ENCODE data around the gene DLGAP1. TPM values are rescaled to one million over a fixed set of nuclear protein-coding genes. Genes with fewer than 3 reads are reported as not detected.

DLGAP1 gene
- total RNA-seq, 2 experiments from 2014 or later, result 0.53 to 1.5 TPM

GRCh38 chr18:3799515-3799914, 655.6 kb downstream of the DLGAP1 start:
- Mint-ChIP-seq H3K36me3 (ENCODE audit: low read depth) (no peaks in the 10 kb centered on the region), H3K4me3 (no peak overlapping the region), H3K9me3 (no peaks in the 10 kb centered on the region), H3K4me1 (no peaks in the 10 kb centered on the region), H3K27me3 (no peaks in the 10 kb centered on the region), H3K27ac (no peak overlapping the region)
- no peak for DNase-seq
- ChIA-PET POLR2A (no interaction called here), CTCF (no interaction called here)

- Mint-ChIP-seq H3K9me3 (no peaks in the 10 kb centered on the region), H3K4me1 (no peaks in the 10 kb centered on the region), H3K27me3 (no peaks in the 10 kb centered on the region), H3K4me3 (no peak overlapping the region), H3K27ac (no peak overlapping the region), H3K36me3 (ENCODE audit: low read depth) (no peaks in the 10 kb centered on the region)
- CTCF ChIA-PET, result no interaction called here
- no peak for DNase-seq
- POLR2A ChIA-PET, result no interaction called here
These were observed 657.1 kb downstream of the DLGAP1 start for GRCh38 chr18:3798032-3798431.

- Mint-ChIP-seq H3K4me3 (no peak overlapping the region), H3K27me3 (no peaks in the 10 kb centered on the region), H3K36me3 (ENCODE audit: low read depth) (no peaks in the 10 kb centered on the region), H3K27ac (no peak overlapping the region), H3K4me1 (no peaks in the 10 kb centered on the region), H3K9me3 (no peaks in the 10 kb centered on the region)
- no peak for DNase-seq
- ChIA-PET CTCF (interaction anchor here (0.7 kb wide), 1 partner anchor 343 kb away, joined by 3 read pairs; no protein-coding TSS in a partner anchor), POLR2A (no interaction called here)
These were observed 658.7 kb downstream of the DLGAP1 start for GRCh38 chr18:3796434-3796833.

- no peaks in the 10 kb centered on the region for H3K27me3 Mint-ChIP-seq
- ChIA-PET CTCF (no interaction called here), POLR2A (no interaction called here)
- H3K36me3 Mint-ChIP-seq (ENCODE audit: low read depth), result no peaks in the 10 kb centered on the region
- no peak overlapping the region for H3K27ac Mint-ChIP-seq
- H3K4me3 Mint-ChIP-seq, result no peak overlapping the region
- no peak for DNase-seq
- no peaks in the 10 kb centered on the region for H3K9me3 Mint-ChIP-seq
- H3K4me1 Mint-ChIP-seq, result no peaks in the 10 kb centered on the region
These were observed 660.4 kb downstream of the DLGAP1 start for GRCh38 chr18:3794537-3795348.

- Mint-ChIP-seq H3K36me3 (ENCODE audit: low read depth) (no peaks in the 10 kb centered on the region), H3K27me3 (peaks cover 9% of the 10 kb centered on the region), H3K4me3 (no peak overlapping the region), H3K9me3 (no peaks in the 10 kb centered on the region), H3K4me1 (no peaks in the 10 kb centered on the region), H3K27ac (no peak overlapping the region)
- POLR2A ChIA-PET, result no interaction called here
- DNase-seq, result no peak
- CTCF ChIA-PET, result no interaction called here
These were observed 661.6 kb downstream of the DLGAP1 start for GRCh38 chr18:3793545-3793944.

- Mint-ChIP-seq H3K36me3 (ENCODE audit: low read depth) (no peaks in the 10 kb centered on the region), H3K27ac (no peak overlapping the region), H3K4me1 (no peaks in the 10 kb centered on the region), H3K4me3 (no peak overlapping the region), H3K9me3 (no peaks in the 10 kb centered on the region), H3K27me3 (peaks cover 9% of the 10 kb centered on the region)
- ChIA-PET CTCF (no interaction called here), POLR2A (no interaction called here)
- no peak for DNase-seq
These were observed 662.0 kb downstream of the DLGAP1 start for GRCh38 chr18:3793111-3793510.

- ChIA-PET POLR2A (no interaction called here), CTCF (no interaction called here)
- H3K4me1 Mint-ChIP-seq, result no peaks in the 10 kb centered on the region
- H3K9me3 Mint-ChIP-seq, result no peaks in the 10 kb centered on the region
- peaks cover 9% of the 10 kb centered on the region for H3K27me3 Mint-ChIP-seq
- DNase-seq, result no peak
- no peak overlapping the region for H3K4me3 Mint-ChIP-seq
- no peaks in the 10 kb centered on the region for H3K36me3 Mint-ChIP-seq (ENCODE audit: low read depth)
- no peak overlapping the region for H3K27ac Mint-ChIP-seq
These were observed 662.4 kb downstream of the DLGAP1 start for GRCh38 chr18:3792711-3793110.

- H3K9me3 Mint-ChIP-seq, result no peaks in the 10 kb centered on the region
- CTCF ChIA-PET, result interaction anchor here (1.5 kb wide), 1 partner anchor 20 kb away, joined by 5 read pairs; no protein-coding TSS in a partner anchor
- POLR2A ChIA-PET, result no interaction called here
- no peak overlapping the region for H3K4me3 Mint-ChIP-seq
- no peak for DNase-seq
- H3K27ac Mint-ChIP-seq, result no peak overlapping the region
- no peaks in the 10 kb centered on the region for H3K4me1 Mint-ChIP-seq
- no peaks in the 10 kb centered on the region for H3K36me3 Mint-ChIP-seq (ENCODE audit: low read depth)
- peaks cover 9% of the 10 kb centered on the region for H3K27me3 Mint-ChIP-seq
These were observed 663.9 kb downstream of the DLGAP1 start for GRCh38 chr18:3791238-3791637.

GRCh38 chr18:3790703-3791102, 664.4 kb downstream of the DLGAP1 start:
- Mint-ChIP-seq H3K27ac (no peak overlapping the region), H3K4me3 (no peak overlapping the region), H3K9me3 (no peaks in the 10 kb centered on the region), H3K27me3 (peaks cover 9% of the 10 kb centered on the region), H3K4me1 (no peaks in the 10 kb centered on the region), H3K36me3 (ENCODE audit: low read depth) (no peaks in the 10 kb centered on the region)
- POLR2A ChIA-PET, result no interaction called here
- CTCF ChIA-PET, result interaction anchor here (1.5 kb wide), 1 partner anchor 19 kb away, joined by 5 read pairs; no protein-coding TSS in a partner anchor
- no peak for DNase-seq

- Mint-ChIP-seq H3K4me3 (no peak overlapping the region), H3K4me1 (no peaks in the 10 kb centered on the region), H3K9me3 (peaks cover 2% of the 10 kb centered on the region), H3K27ac (no peak overlapping the region), H3K36me3 (ENCODE audit: low read depth) (no peaks in the 10 kb centered on the region), H3K27me3 (peaks cover 9% of the 10 kb centered on the region)
- DNase-seq, result no peak
- CTCF ChIA-PET, result interaction anchor here (0.6 kb wide), 1 partner anchor 317 kb away, joined by 3 read pairs; no protein-coding TSS in a partner anchor
- POLR2A ChIA-PET, result no interaction called here
These were observed 665.6 kb downstream of the DLGAP1 start for GRCh38 chr18:3789525-3789924.

GRCh38 chr18:3784949-3785348, 670.2 kb downstream of the DLGAP1 start:
- Mint-ChIP-seq H3K9me3 (peaks cover 2% of the 10 kb centered on the region), H3K4me3 (no peak overlapping the region)
- POLR2A ChIA-PET, result no interaction called here

GRCh38 chr18:3782901-3783300, 672.2 kb downstream of the DLGAP1 start:
- Mint-ChIP-seq H3K27ac (no peak overlapping the region), H3K4me3 (no peak overlapping the region), H3K27me3 (peaks cover 1% of the 10 kb centered on the region), H3K36me3 (ENCODE audit: low read depth) (no peaks in the 10 kb centered on the region), H3K9me3 (peaks cover 2% of the 10 kb centered on the region), H3K4me1 (no peaks in the 10 kb centered on the region)
- no peak for DNase-seq
- CTCF ChIA-PET, result interaction anchor here (1.0 kb wide), 1 partner anchor 11 kb away, joined by 3 read pairs; no protein-coding TSS in a partner anchor
- POLR2A ChIA-PET, result no interaction called here

More at GRCh38 chr18:3784949-3785348, 670.2 kb downstream of the DLGAP1 start:
- H3K4me1 Mint-ChIP-seq, result no peaks in the 10 kb centered on the region
- CTCF ChIA-PET, result no interaction called here
- no peaks in the 10 kb centered on the region for H3K36me3 Mint-ChIP-seq (ENCODE audit: low read depth)
- H3K27me3 Mint-ChIP-seq, result peaks cover 10% of the 10 kb centered on the region
- DNase-seq, result no peak
- H3K27ac Mint-ChIP-seq, result no peak overlapping the region

GRCh38 chr18:3777719-3778118, 677.4 kb downstream of the DLGAP1 start:
- CTCF ChIA-PET, result no interaction called here
- no peak for DNase-seq
- H3K36me3 Mint-ChIP-seq (ENCODE audit: low read depth), result no peaks in the 10 kb centered on the region
- no peaks in the 10 kb centered on the region for H3K4me1 Mint-ChIP-seq
- H3K9me3 Mint-ChIP-seq, result no peaks in the 10 kb centered on the region
- no peak overlapping the region for H3K27ac Mint-ChIP-seq
- POLR2A ChIA-PET, result no interaction called here
- peaks cover 16% of the 10 kb centered on the region for H3K27me3 Mint-ChIP-seq
- no peak overlapping the region for H3K4me3 Mint-ChIP-seq

- H3K4me1 Mint-ChIP-seq, result peaks cover under 1% of the 10 kb centered on the region
- H3K4me3 Mint-ChIP-seq, result no peak overlapping the region
- no peak for DNase-seq
- no peaks in the 10 kb centered on the region for H3K36me3 Mint-ChIP-seq (ENCODE audit: low read depth)
- no peak overlapping the region for H3K27ac Mint-ChIP-seq
- ChIA-PET POLR2A (no interaction called here), CTCF (no interaction called here)
- H3K27me3 Mint-ChIP-seq, result peaks cover 18% of the 10 kb centered on the region
- H3K9me3 Mint-ChIP-seq, result no peaks in the 10 kb centered on the region
These were observed 678.0 kb downstream of the DLGAP1 start for GRCh38 chr18:3777122-3777521.

Measured in activated CD4-positive, alpha-beta memory T cell treated with anti-CD3 and anti-CD28 coated beads, Interleukin-2, amount 10 ng/mL, durations not matched to agents 7 days and 5 days (primary cell).